ENCODE data around the gene SLC5A5.

SLC5A5 gene

GRCh38 chr19:17877696-17878095 is 6.0 kb downstream of the SLC5A5 start:
- H2AFZ ChIP-seq (ENCODE audit: low read depth, low read length), result no peak overlapping the region
- H3K4me3 ChIP-seq (ENCODE audit: low read length), result no peak overlapping the region
- no peak overlapping the region for H3K4me2 ChIP-seq (ENCODE audit: low read length)
- H3K9ac ChIP-seq (ENCODE audit: low read length), result no peak overlapping the region
- no peaks in the 10 kb centered on the region for H3K4me1 ChIP-seq (ENCODE audit: low read length)
- H3K79me2 ChIP-seq (ENCODE audit: low read length), result no peaks in the 10 kb centered on the region
- H4K20me1 ChIP-seq (ENCODE audit: insufficient read depth, low read length), result no peaks in the 10 kb centered on the region
- H3K9me3 ChIP-seq (ENCODE audit: insufficient read depth, low read length), result no peaks in the 10 kb centered on the region
- no peak overlapping the region for H3K27ac ChIP-seq (ENCODE audit: low read length)
- no peaks in the 10 kb centered on the region for H3K36me3 ChIP-seq (replicated peaks; ENCODE audit: low read depth, low read length)
- TF ChIP-seq EZH2phosphoT487 (IDR thresholded peaks at IDR 0.05; ENCODE audit: low read depth), result no peak
- TF ChIP-seq CTCF (IDR thresholded peaks at IDR 0.05; ENCODE audit: low read depth, low read length), result no peak
- H3K27me3 ChIP-seq (ENCODE audit: low read depth, low read length), result peaks cover 22% of the 10 kb centered on the region

- no peak overlapping the region for H3K9ac ChIP-seq (ENCODE audit: low read length)
- H4K20me1 ChIP-seq (ENCODE audit: insufficient read depth, low read length), result no peaks in the 10 kb centered on the region
- no peaks in the 10 kb centered on the region for H3K9me3 ChIP-seq (ENCODE audit: insufficient read depth, low read length)
- no peak overlapping the region for H2AFZ ChIP-seq (ENCODE audit: low read depth, low read length)
- H3K79me2 ChIP-seq (ENCODE audit: low read length), result no peaks in the 10 kb centered on the region
- no peak overlapping the region for H3K27ac ChIP-seq (ENCODE audit: low read length)
- no peak overlapping the region for H3K4me3 ChIP-seq (ENCODE audit: low read length)
- no peak overlapping the region for H3K4me2 ChIP-seq (ENCODE audit: low read length)
- peaks cover 8% of the 10 kb centered on the region for H3K4me1 ChIP-seq (ENCODE audit: low read length)
- H3K36me3 ChIP-seq (replicated peaks; ENCODE audit: low read depth, low read length), result no peaks in the 10 kb centered on the region
- TF ChIP-seq EZH2phosphoT487 (IDR thresholded peaks at IDR 0.05; ENCODE audit: low read depth), result no peak
- no peak for TF ChIP-seq CTCF (IDR thresholded peaks at IDR 0.05; ENCODE audit: low read depth, low read length)
- H3K27me3 ChIP-seq (ENCODE audit: low read depth, low read length), result peaks cover 22% of the 10 kb centered on the region
These were observed 7.7 kb downstream of the SLC5A5 start for GRCh38 chr19:17879466-17879865.

GRCh38 chr19:17881701-17882100 is 10.0 kb downstream of the SLC5A5 start:
- peaks cover 30% of the 10 kb centered on the region for H3K4me1 ChIP-seq (ENCODE audit: low read length)
- H4K20me1 ChIP-seq (ENCODE audit: insufficient read depth, low read length), result no peaks in the 10 kb centered on the region
- H3K79me2 ChIP-seq (ENCODE audit: low read length), result no peaks in the 10 kb centered on the region
- no peaks in the 10 kb centered on the region for H3K36me3 ChIP-seq (replicated peaks; ENCODE audit: low read depth, low read length)
- TF ChIP-seq EZH2phosphoT487 (IDR thresholded peaks at IDR 0.05; ENCODE audit: low read depth), result no peak
- TF ChIP-seq CTCF (IDR thresholded peaks at IDR 0.05; ENCODE audit: low read depth, low read length), result no peak
- H3K4me2 ChIP-seq (ENCODE audit: low read length), result no peak overlapping the region
- H3K4me3 ChIP-seq (ENCODE audit: low read length), result no peak overlapping the region
- H3K27ac ChIP-seq (ENCODE audit: low read length), result no peak overlapping the region
- H3K27me3 ChIP-seq (ENCODE audit: low read depth, low read length), result peaks cover 22% of the 10 kb centered on the region
- no peak overlapping the region for H3K9ac ChIP-seq (ENCODE audit: low read length)
- no peak overlapping the region for H2AFZ ChIP-seq (ENCODE audit: low read depth, low read length)
- no peaks in the 10 kb centered on the region for H3K9me3 ChIP-seq (ENCODE audit: insufficient read depth, low read length)

GRCh38 chr19:17883627-17884410 is 12.1 kb downstream of the SLC5A5 start:
- Histone ChIP-seq H2AFZ (ENCODE audit: low read depth, low read length) (no peak overlapping the region), H3K36me3 (replicated peaks; ENCODE audit: low read depth, low read length) (no peaks in the 10 kb centered on the region), H3K4me1 (ENCODE audit: low read length) (peaks cover 43% of the 10 kb centered on the region), H3K4me3 (ENCODE audit: low read length) (no peak overlapping the region), H3K79me2 (ENCODE audit: low read length) (no peaks in the 10 kb centered on the region), H3K9ac (ENCODE audit: low read length) (no peak overlapping the region), H3K27me3 (ENCODE audit: low read depth, low read length) (peaks cover 31% of the 10 kb centered on the region), H3K27ac (ENCODE audit: low read length) (no peak overlapping the region), H3K4me2 (ENCODE audit: low read length) (peak overlapping the region; percentile 60), H4K20me1 (ENCODE audit: insufficient read depth, low read length) (no peaks in the 10 kb centered on the region), H3K9me3 (ENCODE audit: insufficient read depth, low read length) (no peaks in the 10 kb centered on the region)
- TF ChIP-seq CTCF (IDR thresholded peaks at IDR 0.05; ENCODE audit: low read depth, low read length) (no peak), EZH2phosphoT487 (IDR thresholded peaks at IDR 0.05; ENCODE audit: low read depth) (no peak)
